HEK293T (cell line): ENCODE results near the gene CDH4.

Experiments
- BHLHE40 ChIP-seq: fragments of 450-650 bp; IDR thresholded peaks from 2 replicates; pipeline ENCODE4 v1.6.1; 2016; ENCODE audit warnings: mild to moderate bottlenecking, moderate library complexity, borderline replicate concordance
- ELF4 ChIP-seq: fragments of 450-650 bp; IDR thresholded peaks from 2 replicates; pipeline ENCODE4 v1.6.1; 2017; ENCODE audit warnings: antibody characterized with exemption
- FOXA1 ChIP-seq: fragments of 450-650 bp; IDR thresholded peaks from 2 replicates; pipeline ENCODE4 v1.6.1; 2016; ENCODE audit warnings: mild to moderate bottlenecking
- FOXK2 ChIP-seq: fragments of 450-650 bp; IDR thresholded peaks from 2 replicates; pipeline ENCODE4 v1.6.1; 2016; ENCODE audit warnings: mild to moderate bottlenecking
- FOXM1 ChIP-seq: fragments of 450-650 bp; IDR thresholded peaks from 2 replicates; pipeline ENCODE4 v1.6.1; 2017; ENCODE audit warnings: mild to moderate bottlenecking, borderline replicate concordance
- HDGF ChIP-seq: fragments of 450-650 bp; IDR thresholded peaks from 2 replicates; pipeline ENCODE4 v1.6.1; 2017; ENCODE audit warnings: antibody characterized with exemption, borderline replicate concordance
- L3MBTL2 ChIP-seq: fragments of 450-650 bp; conservative IDR thresholded peaks from 2 replicates; pipeline ENCODE4 v1.6.1; 2016; ENCODE audit warnings: mild to moderate bottlenecking
- LEF1 ChIP-seq: fragments of 450-650 bp; IDR thresholded peaks from 2 replicates; pipeline ENCODE4 v1.6.1; 2017; ENCODE audit warnings: mild to moderate bottlenecking, borderline replicate concordance
- PKNOX1 ChIP-seq: fragments of 450-650 bp; IDR thresholded peaks from 2 replicates; pipeline ENCODE4 v1.6.1; 2016
- SP1 ChIP-seq: fragments of 450-650 bp; IDR thresholded peaks from 2 replicates; pipeline ENCODE4 v1.6.1; 2017
- SUZ12 ChIP-seq: fragments of 450-650 bp; IDR thresholded peaks from 2 replicates; pipeline ENCODE4 v1.6.1; 2016; ENCODE audit warnings: mild to moderate bottlenecking
- TARDBP ChIP-seq: fragments of 450-650 bp; IDR thresholded peaks from 2 replicates; pipeline ENCODE4 v1.6.1; 2016
- ZNF384 ChIP-seq: fragments of 450-650 bp; IDR thresholded peaks from 2 replicates; pipeline ENCODE4 v1.6.1; 2016

- TF ChIP-seq TARDBP (no peak), SUZ12 (no peak), ELF4 (no peak), SP1 (no peak), FOXA1 (no peak), FOXM1 (no peak), ZNF384 (no peak), BHLHE40 (no peak), HDGF (no peak), LEF1 (no peak), FOXK2 (no peak), PKNOX1 (no peak), L3MBTL2 (no peak)
Measured at GRCh38 chr20:61543086-61543485, 291.0 kb downstream of the CDH4 start.
